GM12892 (cell line): ENCODE results near the gene TMPRSS7.

Experiments
- POLR2A ChIP-seq: IDR thresholded peaks from 2 replicates; pipeline ENCODE4 v1.6.1; 2011; ENCODE audit warnings: low read depth, low read length, control low read depth
- POLR2AphosphoS5 ChIP-seq: IDR thresholded peaks from 2 replicates; pipeline ENCODE4 v1.6.1; 2011; ENCODE audit warnings: low read depth, low read length, control low read depth

- TF ChIP-seq POLR2A (no peak), POLR2AphosphoS5 (no peak)
Measured at GRCh38 chr3:111998636-111999483, 35.7 kb upstream of the TMPRSS7 start, which contains the start of gene TAGLN3.
